ENCODE measurements around the gene FOXN3. TPM values are rescaled to one million over a fixed set of nuclear protein-coding genes. Genes with fewer than 3 reads are reported as not detected.
A peak's percentile ranks its signal among the peaks of the same experiment; 100 is the strongest.

Gene FOXN3
- total RNA-seq, 4 donors from 2014 or later, result 27.4 to 91.4 (median 39.2) TPM

GRCh38 chr14:89409961-89410360 is 7.1 kb downstream of the FOXN3 start:
- TF ChIP-seq POLR2A (IDR thresholded peaks at IDR 0.05), result no peak
- TF ChIP-seq CTCF (IDR thresholded peaks at IDR 0.05), result no peak
- intact Hi-C loops (cut with DNase I), result no loop called here
- peaks cover 0 to 48% (median 0%) of the 10 kb centered on the region in 3 donors for H3K36me3 ChIP-seq
- H3K9me3 ChIP-seq, result no peaks in the 10 kb centered on the region
- peak overlapping the region; percentile 46 to 90 (median 81) for H3K27ac ChIP-seq
- no peaks in the 10 kb centered on the region for H3K27me3 ChIP-seq
- WGBS, 2 donors, result 28 to 36% methylated on average over 9 to 10 of the region's 10 CpGs
- H3K4me3 ChIP-seq, result peak overlapping the region in 3 of 4 donors; percentile 8 to 36 (median 18)
- no peak for DNase-seq
- peaks cover 37 to 100% (median 46%) of the 10 kb centered on the region in 3 donors for H3K4me1 ChIP-seq

DNA sequence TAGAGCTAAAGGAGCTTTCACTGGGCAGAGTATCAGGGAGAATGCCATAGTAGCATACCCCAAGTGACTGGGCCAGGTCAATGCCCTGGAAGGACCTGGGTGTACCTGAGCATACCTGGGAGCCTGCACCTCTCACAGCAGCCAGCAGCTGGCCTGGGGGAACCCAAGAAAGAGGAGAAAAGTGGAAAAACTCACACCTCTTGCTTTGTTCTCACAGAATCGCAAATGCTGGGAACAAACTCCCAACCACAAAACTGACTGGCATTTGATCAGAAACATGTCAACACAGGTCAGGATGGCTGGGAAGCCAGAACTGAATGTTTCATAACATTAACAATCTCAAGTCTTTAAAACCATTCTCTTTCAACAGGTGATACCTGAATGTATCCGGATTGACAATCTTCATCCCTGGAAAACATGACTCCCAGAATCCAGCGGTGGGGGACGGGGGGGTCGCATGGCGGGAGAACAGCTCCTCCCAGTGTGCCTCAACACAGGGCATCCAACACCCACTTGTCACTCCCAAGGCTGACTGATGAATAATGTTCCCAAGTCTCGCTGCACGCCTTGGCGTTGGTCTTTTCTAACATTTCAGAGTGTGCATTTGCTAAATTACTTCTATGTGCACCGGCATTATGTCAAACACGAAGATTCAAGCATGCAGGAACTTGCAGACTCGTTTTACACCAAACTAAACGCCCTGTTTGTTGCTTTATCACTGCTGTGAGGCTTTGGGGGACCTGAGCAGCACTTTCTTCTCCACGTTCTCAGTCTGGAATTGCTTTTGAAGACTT is 7.9 kb downstream of the FOXN3 start:
- H3K27ac ChIP-seq, result peak overlapping the region; percentile 46 to 90 (median 81)
- 30 to 33% methylated on average over 12 to 14 of the region's 14 CpGs for WGBS, 2 donors

GRCh38 chr14:89407856-89408255 is 9.2 kb downstream of the FOXN3 start:
- WGBS, 2 donors, result 65 to 71% methylated on average over 4 of the region's 4 CpGs
- TF ChIP-seq CTCF (IDR thresholded peaks at IDR 0.05), result no peak
- TF ChIP-seq POLR2A (IDR thresholded peaks at IDR 0.05), result no peak
- Histone ChIP-seq H3K4me1 (peaks cover 30 to 95% (median 32%) of the 10 kb centered on the region in 3 donors), H3K27ac (peak overlapping the region; percentile 46 to 90 (median 81)), H3K27me3 (no peaks in the 10 kb centered on the region), H3K4me3 (no peak overlapping the region), H3K9me3 (no peaks in the 10 kb centered on the region), H3K36me3 (peaks cover 0 to 61% (median 0%) of the 10 kb centered on the region in 3 donors)
- intact Hi-C loops (cut with DNase I), result no loop called here
- no peak for DNase-seq

More for the DNA sequence above, 7.9 kb downstream of the FOXN3 start:
- Histone ChIP-seq H3K4me1 (peaks cover 30 to 96% (median 38%) of the 10 kb centered on the region in 3 donors), H3K27me3 (no peaks in the 10 kb centered on the region), H3K36me3 (peaks cover 0 to 56% (median 0%) of the 10 kb centered on the region in 3 donors), H3K9me3 (no peaks in the 10 kb centered on the region), H3K4me3 (peak overlapping the region in 3 of 4 donors; percentile 8 to 36 (median 18))
- intact Hi-C loops (cut with DNase I), result no loop called here
- DNase-seq, result no peak
- TF ChIP-seq CTCF (IDR thresholded peaks at IDR 0.05) (no peak), POLR2A (IDR thresholded peaks at IDR 0.05) (no peak)

- 27 to 34% methylated on average over 4 of the region's 4 CpGs for WGBS, 2 donors
- intact Hi-C loops (cut with DNase I), result no loop called here
- no peaks in the 10 kb centered on the region for H3K27me3 ChIP-seq
- no peaks in the 10 kb centered on the region for H3K9me3 ChIP-seq
- TF ChIP-seq POLR2A (IDR thresholded peaks at IDR 0.05) (no peak), CTCF (IDR thresholded peaks at IDR 0.05) (no peak)
- H3K4me3 ChIP-seq, result no peak overlapping the region
- H3K36me3 ChIP-seq, result peaks cover 0 to 61% (median 0%) of the 10 kb centered on the region in 3 donors
- peak overlapping the region in 3 of 4 donors; percentile 9 to 90 (median 83) for H3K27ac ChIP-seq
- peaks cover 30 to 95% (median 32%) of the 10 kb centered on the region in 3 donors for H3K4me1 ChIP-seq
- no peak for DNase-seq
These were observed 10.1 kb downstream of the FOXN3 start for GRCh38 chr14:89406941-89407340.

- intact Hi-C loops (cut with DNase I), result no loop called here
- H3K27ac ChIP-seq, result peak overlapping the region in 2 of 4 donors; percentile 83 to 90
These were observed 10.7 kb downstream of the FOXN3 start for GRCh38 chr14:89406361-89406760.

More at GRCh38 chr14:89406361-89406760, 10.7 kb downstream of the FOXN3 start:
- TF ChIP-seq CTCF (IDR thresholded peaks at IDR 0.05) (no peak), POLR2A (IDR thresholded peaks at IDR 0.05) (no peak)
- Histone ChIP-seq H3K4me1 (peaks cover 28 to 95% (median 30%) of the 10 kb centered on the region in 3 donors), H3K9me3 (no peaks in the 10 kb centered on the region), H3K36me3 (peaks cover 0 to 59% (median 0%) of the 10 kb centered on the region in 3 donors), H3K4me3 (no peak overlapping the region), H3K27me3 (no peaks in the 10 kb centered on the region)
- no peak for DNase-seq
